Calu3 (cell line): ENCODE data around the gene SPATA16. TPM values are rescaled to one million over a fixed set of nuclear protein-coding genes. Genes with fewer than 3 reads are reported as not detected.
A peak's percentile ranks its signal among the peaks of the same experiment; 100 is the strongest.

ENCODE experiments used
- BruUV-seq: library from RNA; stranded (reverse); fragments of 400-500 nt; replicated peaks from 2 replicates; lab custom pipeline; 2021; lab: Mats Ljungman, UMichigan
- CTCF ChIA-PET: fragments of 300-600 bp; sonication (Branson Sonifier 250); formaldehyde crosslinking; loops from one replicate; lab custom pipeline; 2022; ENCODE audit warnings: antibody characterized with exemption; lab: Charles Lee
- DNase-seq: peaks from one replicate; pipeline ENCODE4 v3.0.0; 2022
- H3K27ac Mint-ChIP-seq: one replicate; pipeline ENCODE4 v1.8.0; 2022; ENCODE audit warnings: mixed read lengths; ENCODE audit not compliant: unreplicated experiment
- H3K27me3 Mint-ChIP-seq: one replicate; pipeline ENCODE4 v1.8.0; 2022; ENCODE audit warnings: mixed read lengths; ENCODE audit not compliant: unreplicated experiment
- H3K36me3 Mint-ChIP-seq: one replicate; pipeline ENCODE4 v1.8.0; 2022; ENCODE audit warnings: mild to moderate bottlenecking, moderate library complexity, mixed read lengths; ENCODE audit not compliant: insufficient read depth, unreplicated experiment
- H3K4me1 Mint-ChIP-seq: one replicate; pipeline ENCODE4 v1.8.0; 2022; ENCODE audit warnings: mild to moderate bottlenecking, low read depth, mixed read lengths; ENCODE audit not compliant: unreplicated experiment
- H3K4me3 Mint-ChIP-seq: one replicate; pipeline ENCODE4 v1.8.0; 2022; ENCODE audit warnings: mild to moderate bottlenecking, low read depth, moderate library complexity, mixed read lengths; ENCODE audit not compliant: unreplicated experiment
- H3K9me3 Mint-ChIP-seq: one replicate; pipeline ENCODE4 v1.8.0; 2022; ENCODE audit warnings: low read depth, mixed read lengths; ENCODE audit not compliant: unreplicated experiment
- CTCF ChIP-seq: fragments of 200-600 bp; IDR thresholded peaks from one replicate; pipeline ENCODE4 v1.8.0; 2022; ENCODE audit warnings: antibody characterized with exemption; ENCODE audit not compliant: unreplicated experiment
- intact Hi-C: fragments of 100-400 bp; cut with micrococcal nuclease; formaldehyde crosslinking; loops from one replicate; pipeline ENCODE4 v1.10.0; 2022; ENCODE audit not compliant: unreplicated experiment
- total RNA-seq: library from RNA; stranded (reverse); gene quantifications from 2 replicates; pipeline ENCODE4 v1.2.3, GENCODE V29; 2022

The SPATA16 gene
- total RNA-seq, 1 experiment from 2014 or later = not detected

DNA sequence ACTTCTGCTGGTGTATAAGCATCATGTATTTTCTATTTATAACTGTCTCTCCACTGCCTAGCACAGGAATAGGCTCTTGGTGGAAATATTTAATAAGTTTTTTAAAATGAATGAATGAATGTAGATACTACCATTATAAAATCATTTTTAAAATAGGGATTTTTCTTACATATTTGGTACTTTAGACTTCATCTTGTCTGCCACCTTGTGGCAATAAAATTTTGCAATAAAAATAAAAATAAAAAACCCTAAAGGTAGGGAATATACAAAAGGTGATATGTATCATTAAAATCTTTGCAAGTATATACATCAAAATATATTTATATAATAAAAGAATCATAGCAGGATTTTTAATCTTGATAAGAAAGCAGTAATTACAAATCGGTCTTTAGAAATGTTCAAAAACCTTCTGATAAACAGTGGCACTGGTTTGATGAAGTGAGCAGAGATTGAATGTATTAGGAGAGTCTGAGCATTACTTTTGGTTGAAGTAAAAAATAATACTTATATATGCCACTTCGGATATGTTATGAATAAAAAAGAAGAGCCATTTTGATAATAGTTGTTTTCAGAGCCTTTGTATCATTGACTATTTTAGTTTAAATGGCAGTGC lies 95.2 kb downstream of the SPATA16 start:
- Mint-ChIP-seq H3K36me3 (no peaks in the 10 kb centered on the region), H3K4me1 (no peaks in the 10 kb centered on the region), H3K9me3 (no peaks in the 10 kb centered on the region), H3K27ac (no peak overlapping the region), H3K4me3 (no peak overlapping the region), H3K27me3 (no peaks in the 10 kb centered on the region)
- intact Hi-C loops = loop anchor here (1.0 kb wide), 5 partner anchors 59 to 237 kb away; no protein-coding TSS in a partner anchor
- DNase-seq = no peak
- BruUV-seq = no TSS peak
- CTCF ChIA-PET = interaction anchor here (0.5 kb wide), 1 partner anchor 202 kb away, joined by 10 read pairs; no protein-coding TSS in a partner anchor
- peak; percentile 50 for TF ChIP-seq CTCF

DNA sequence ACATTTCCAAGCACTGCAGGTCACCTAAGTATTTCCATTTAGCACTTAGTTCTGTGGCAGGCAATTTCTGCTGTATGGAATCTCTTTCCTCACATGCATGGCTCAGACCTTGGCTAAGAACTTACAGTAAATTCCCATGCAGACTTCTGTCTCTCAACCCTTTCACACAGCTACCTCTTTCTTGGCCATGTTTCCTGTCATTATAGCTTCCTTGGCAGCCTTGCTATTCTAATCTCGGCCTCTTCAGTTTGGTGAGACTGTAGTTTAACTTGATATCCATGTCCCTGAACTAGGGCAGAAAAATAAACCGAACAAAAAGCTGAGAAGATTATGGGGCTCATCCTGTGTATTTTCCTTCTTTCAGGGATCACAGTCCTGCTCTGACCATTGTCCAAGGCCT lies 96.0 kb downstream of the SPATA16 start:
- no peak for DNase-seq
- H3K36me3 Mint-ChIP-seq = no peaks in the 10 kb centered on the region
- intact Hi-C loops = loop anchor here (1.0 kb wide), 3 partner anchors 160 to 236 kb away; no protein-coding TSS in a partner anchor
- no TSS peak for BruUV-seq
- TF ChIP-seq CTCF = no peak
- no peaks in the 10 kb centered on the region for H3K9me3 Mint-ChIP-seq
- no peak overlapping the region for H3K4me3 Mint-ChIP-seq
- no peaks in the 10 kb centered on the region for H3K4me1 Mint-ChIP-seq
- CTCF ChIA-PET = interaction anchor here (1.0 to 1.7 kb wide), 2 partner anchors 16 to 208 kb away, joined by 3 to 6 read pairs; no protein-coding TSS in a partner anchor
- no peaks in the 10 kb centered on the region for H3K27me3 Mint-ChIP-seq
- no peak overlapping the region for H3K27ac Mint-ChIP-seq

DNA sequence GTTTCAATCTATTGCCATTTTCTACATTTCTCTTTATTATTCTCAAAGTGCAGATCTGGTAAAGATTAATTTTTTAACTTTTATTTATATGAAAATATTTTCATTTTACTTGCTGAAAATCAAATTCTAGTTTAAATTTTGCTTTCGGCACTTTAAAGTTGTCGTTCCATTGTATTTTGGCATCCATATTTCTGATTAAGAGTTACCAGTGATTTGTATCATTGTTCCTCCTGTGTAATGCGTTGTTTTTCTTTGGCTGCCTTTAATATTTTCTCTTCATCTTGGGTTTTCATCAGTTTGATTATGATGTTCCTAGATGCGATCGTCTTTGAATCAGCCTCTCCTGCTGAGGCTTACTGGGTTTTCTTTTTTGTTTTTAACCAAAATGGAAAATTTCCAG lies 97.3 kb downstream of the SPATA16 start:
- BruUV-seq = no TSS peak
- Mint-ChIP-seq H3K27me3 (no peaks in the 10 kb centered on the region), H3K4me3 (no peak overlapping the region), H3K27ac (no peak overlapping the region), H3K9me3 (no peaks in the 10 kb centered on the region), H3K4me1 (peaks cover 11% of the 10 kb centered on the region), H3K36me3 (no peaks in the 10 kb centered on the region)
- CTCF ChIA-PET = interaction anchor here (1.7 kb wide), 1 partner anchor 207 kb away, joined by 6 read pairs; no protein-coding TSS in a partner anchor
- intact Hi-C loops = no loop called here
- no peak for DNase-seq
- TF ChIP-seq CTCF = no peak

DNA sequence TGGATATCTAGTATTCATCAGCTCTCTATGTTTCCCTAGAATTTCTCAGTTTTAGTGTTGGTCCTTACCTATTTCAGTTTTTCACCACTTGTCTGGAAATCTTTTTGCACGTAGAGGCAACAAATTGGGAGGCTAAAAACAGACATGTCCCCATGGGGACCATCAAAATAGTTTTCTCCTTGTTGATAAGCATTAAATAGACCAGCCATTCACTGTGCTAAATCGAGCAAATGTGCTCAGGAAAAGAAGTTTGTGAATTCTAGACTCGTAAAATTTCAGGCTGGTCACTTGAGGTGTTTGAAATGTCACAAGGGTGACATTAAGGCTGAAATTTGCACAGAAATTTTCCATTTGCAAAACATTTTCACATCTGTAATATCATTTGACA lies 102.6 kb downstream of the SPATA16 start:
- CTCF ChIA-PET = no interaction called here
- H3K27ac Mint-ChIP-seq = peak overlapping the region; percentile 0
- DNase-seq = no peak
- H3K27me3 Mint-ChIP-seq = no peaks in the 10 kb centered on the region
- H3K36me3 Mint-ChIP-seq = no peaks in the 10 kb centered on the region
- H3K4me1 Mint-ChIP-seq = peaks cover 27% of the 10 kb centered on the region
- H3K4me3 Mint-ChIP-seq = no peak overlapping the region
- intact Hi-C loops = no loop called here
- no TSS peak for BruUV-seq
- H3K9me3 Mint-ChIP-seq = no peaks in the 10 kb centered on the region
- TF ChIP-seq CTCF = no peak
